Transverse colon (tissue), 4 donors: ENCODE data around the gene SAPCD2. TPM values are rescaled to one million over a fixed set of nuclear protein-coding genes. Genes with fewer than 3 reads are reported as not detected.

Experiments used
- DNase-seq: peaks from one replicate; pipeline ENCODE4 v3.0.0-alpha.2; 2019
- H3K27ac ChIP-seq, 4 donors: fragments of 200-600 bp; sonication (generic); 2 replicates each; pipeline ENCODE4 v1.5.1; 2016 to 2018; ENCODE audit warnings: inconsistent platforms in 4 of 4
- H3K27me3 ChIP-seq: fragments of 200-600 bp; sonication (generic); 2 replicates; pipeline ENCODE4 v1.5.1; 2017; ENCODE audit warnings: inconsistent platforms
- H3K36me3 ChIP-seq, 4 donors: fragments of 200-600 bp; sonication (generic); 2 replicates each; pipeline ENCODE4 v1.5.1; 2017 to 2019; ENCODE audit warnings: inconsistent platforms in 4 of 4
- H3K4me1 ChIP-seq, 4 donors: fragments of 200-600 bp; sonication (generic); 2 replicates each; pipeline ENCODE4 v1.5.1; 2017 to 2020; ENCODE audit warnings: inconsistent platforms in 4 of 4
- H3K4me3 ChIP-seq, 4 donors: fragments of 200-600 bp; sonication (generic); 1 replicate in 1 of 4; 2 replicates in 3 of 4; pipeline versions ENCODE4 v1.5.1 to v1.6.1; 2017 to 2019; ENCODE audit warnings: inconsistent platforms in 4 of 4
- H3K9me3 ChIP-seq, 2 donors: fragments of 200-600 bp; sonication (generic); 2 replicates each; pipeline ENCODE4 v1.5.1; 2017 to 2019; ENCODE audit warnings: inconsistent platforms in 2 of 2
- CTCF ChIP-seq, 5 experiments: fragments of 200-600 bp in 3 of 5; fragments of 450-650 bp in 2 of 5; sonication (generic) in 3 of 5; IDR thresholded peaks; 1 replicate in 2 of 5; 2 replicates in 3 of 5; pipeline ENCODE4 v1.5.1; 2016 to 2017; ENCODE audit warnings: antibody characterized with exemption in 5 of 5, inconsistent platforms in 3 of 5, mild to moderate bottlenecking in 2 of 5, moderate library complexity in 1 of 5
- EP300 ChIP-seq: sonication (generic); formaldehyde crosslinking; IDR thresholded peaks from one replicate; pipeline ENCODE4 v1.6.1; 2017; ENCODE audit warnings: antibody characterized with exemption, low read depth
- POLR2A ChIP-seq: fragments of 450-650 bp; IDR thresholded peaks from one replicate; pipeline ENCODE4 v1.6.1; 2016; ENCODE audit warnings: antibody characterized with exemption, mild to moderate bottlenecking, moderate library complexity
- POLR2AphosphoS5 ChIP-seq, 3 donors: sonication (generic); formaldehyde crosslinking; IDR thresholded peaks; one replicate each; pipeline ENCODE4 v1.6.1; 2016; ENCODE audit warnings: antibody characterized with exemption in 3 of 3
- WGBS, 2 donors: methylation state at CpG; one replicate each; pipeline ENCODE4 v1.1.5; 2018; ENCODE audit warnings: low coverage in 1 of 2; 5-methylcytosine and 5-hydroxymethylcytosine counted together
- in situ Hi-C, 4 donors: fragments of 200-750 bp; cut with MboI; loops; one replicate each; pipeline versions ENCODE4 v1.15.0 to v1.15.1; 2017; ENCODE audit warnings: low sequenced_read_pairs in 3 of 4, low pct_ligation_motif_present in 1 of 4, low pct_unique_long_range_greater_than_20kb in 1 of 4
- intact Hi-C: fragments of 100-400 bp; cut with DNase I; formaldehyde crosslinking; loops from one replicate; pipeline ENCODE4 v1.15.1; 2023; ENCODE audit warnings: low total_unique reads
- total RNA-seq, 4 donors: library from RNA; depleted of rRNA; stranded (reverse); fragments of >200 nt; gene quantifications; one replicate each; pipeline ENCODE4 v1.1.0, GENCODE V29; 2016

SAPCD2 gene
- total RNA-seq, 4 donors from 2014 or later = 0.37 to 37.2 (median 3.3) TPM

GRCh38 chr9:137068539-137069507, 1.5 kb downstream of the SAPCD2 start:
- Histone ChIP-seq H3K4me3 (peak overlapping the region in 2 of 4 donors; percentile 49 to 57), H3K9me3 (no peaks in the 10 kb centered on the region), H3K27me3 (peaks cover 14% of the 10 kb centered on the region), H3K36me3 (no peaks in the 10 kb centered on the region), H3K4me1 (peaks cover 6 to 28% (median 23%) of the 10 kb centered on the region in 4 donors), H3K27ac (peak overlapping the region in 2 of 4 donors; percentile 24 to 84)
- in situ Hi-C loops (no loop called here), intact Hi-C loops (loop anchor here (2.0 kb wide), 1 partner anchor 22 kb away; the partner anchor contains the start of gene NPDC1)
- 90% methylated on average over 17 of the region's 17 CpGs; no CpG with 5 or more reads in 1 of the 2 donors for WGBS, 2 donors
- peak; percentile 11 for DNase-seq
- no peak for TF ChIP-seq POLR2AphosphoS5 (IDR thresholded peaks at IDR 0.05)
- TF ChIP-seq EP300 = no peak
- TF ChIP-seq CTCF (IDR thresholded peaks at IDR 0.05) = no peak
- no peak for TF ChIP-seq POLR2A

- Histone ChIP-seq H3K27me3 (peaks cover 14% of the 10 kb centered on the region), H3K4me3 (no peak overlapping the region), H3K9me3 (no peaks in the 10 kb centered on the region), H3K36me3 (no peaks in the 10 kb centered on the region), H3K27ac (peak overlapping the region in 3 of 4 donors; percentile 4 to 56 (median 24)), H3K4me1 (peaks cover 7 to 26% (median 22%) of the 10 kb centered on the region in 4 donors)
- intact Hi-C loops = loop anchor here (2.0 kb wide), 1 partner anchor 21 kb away; the partner anchor contains the start of gene NPDC1
- TF ChIP-seq EP300 = no peak
- no peak for TF ChIP-seq POLR2AphosphoS5 (IDR thresholded peaks at IDR 0.05)
- TF ChIP-seq CTCF (IDR thresholded peaks at IDR 0.05) = peak; percentile 73 to 96 (median 85)
- TF ChIP-seq POLR2A = no peak
- WGBS, 2 donors = 52% methylated on average over 10 of the region's 12 CpGs; no CpG with 5 or more reads in 1 of the 2 donors
- DNase-seq = peak; percentile 90
- in situ Hi-C loops = no loop called here
Measured at GRCh38 chr9:137067860-137068538, 2.4 kb downstream of the SAPCD2 start.

GRCh38 chr9:137066096-137066861, 4.1 kb downstream of the SAPCD2 start:
- 87% methylated on average over 20 of the region's 26 CpGs; no CpG with 5 or more reads in 1 of the 2 donors for WGBS, 2 donors
- H3K4me1 ChIP-seq = peaks cover 7 to 26% (median 22%) of the 10 kb centered on the region in 4 donors
- no peak overlapping the region for H3K4me3 ChIP-seq
- peaks cover 14% of the 10 kb centered on the region for H3K27me3 ChIP-seq
- no peak for TF ChIP-seq POLR2A
- no peak for TF ChIP-seq EP300
- TF ChIP-seq CTCF (IDR thresholded peaks at IDR 0.05) = no peak
- no peak for TF ChIP-seq POLR2AphosphoS5 (IDR thresholded peaks at IDR 0.05)
- no peaks in the 10 kb centered on the region for H3K9me3 ChIP-seq
- in situ Hi-C loops (no loop called here), intact Hi-C loops (no loop called here)
- H3K36me3 ChIP-seq = no peaks in the 10 kb centered on the region
- no peak for DNase-seq
- no peak overlapping the region for H3K27ac ChIP-seq
